ENCODE results near the gene TIMP4. TPM values are rescaled to one million over a fixed set of nuclear protein-coding genes. Genes with fewer than 3 reads are reported as not detected.
A peak's percentile ranks its signal among the peaks of the same experiment; 100 is the strongest.

Gene TIMP4
- polyA plus RNA-seq, 3 donors, result 0.04 TPM; not detected in 2

GRCh38 chr3:12191559-12191958 is 32.8 kb upstream of the TIMP4 start:
- intact Hi-C loops (cut with micrococcal nuclease), result loop anchor here in 1 of 2 donors (5.0 to 10.0 kb wide), 4 partner anchors 111 to 266 kb away; no protein-coding TSS in a partner anchor
- H3K36me3 Mint-ChIP-seq, result peaks cover 0 to 2% of the 10 kb centered on the region in 2 donors
- 100% methylated on average over 4 of the region's 5 CpGs for WGBS (ENCODE audit: insufficient coverage)

GRCh38 chr3:12190832-12191231 is 32.1 kb upstream of the TIMP4 start:
- H3K4me3 Mint-ChIP-seq, result no peak overlapping the region
- peak overlapping the region in 6 of 7 donors; percentile 38 to 100 (median 87) for H3K27ac Mint-ChIP-seq
- no peak for TF ChIP-seq CTCF (IDR thresholded peaks at IDR 0.05)
- H3K36me3 Mint-ChIP-seq, result peaks cover 0 to 2% of the 10 kb centered on the region in 2 donors
- intact Hi-C loops (cut with micrococcal nuclease), result loop anchor here in 1 of 2 donors (5.0 to 10.0 kb wide), 4 partner anchors 111 to 266 kb away; no protein-coding TSS in a partner anchor
- H3K27me3 Mint-ChIP-seq (ENCODE audit: low read depth in 3 of 3), result peaks cover 0 to 7% (median 0%) of the 10 kb centered on the region in 3 donors
- Histone ChIP-seq H3K4me1 (ENCODE audit: control insufficient read depth in 1 of 2, insufficient read depth in 2 of 2, low read length in 2 of 2) (peaks cover 93% of the 10 kb centered on the region in 2 donors), H3K27me3 (ENCODE audit: control insufficient read depth in 2 of 2, insufficient read depth in 2 of 2, low read length in 2 of 2) (no peaks in the 10 kb centered on the region), H3K27ac (ENCODE audit: low read depth in 1 of 2, low read length in 2 of 2) (peak overlapping the region in 1 of 2 donors; percentile 35), H3K9me3 (replicated peaks in 1 of 2; ENCODE audit: control insufficient read depth in 1 of 2, insufficient read depth in 1 of 2, low read length in 2 of 2) (no peaks in the 10 kb centered on the region), H3K79me2 (ENCODE audit: insufficient read depth, low read length) (no peaks in the 10 kb centered on the region), H3K36me3 (replicated peaks in 1 of 2; ENCODE audit: control insufficient read depth in 1 of 2, insufficient read depth in 2 of 2, low read length in 2 of 2) (no peaks in the 10 kb centered on the region), H4K20me1 (ENCODE audit: insufficient read depth, low read length) (no peaks in the 10 kb centered on the region), H3K4me2 (replicated peaks; ENCODE audit: extremely low read depth, low read length, poor library complexity, severe bottlenecking) (no peak overlapping the region), H3K9ac (ENCODE audit: insufficient read depth, low read length, poor library complexity, severe bottlenecking) (no peak overlapping the region), H3K4me3 (replicated peaks in 1 of 3; ENCODE audit: low read depth in 2 of 3, low read length in 3 of 3) (no peak overlapping the region), H2AFZ (ENCODE audit: insufficient read depth, low read depth, low read length, poor library complexity, severe bottlenecking) (no peak overlapping the region)
- peaks cover 90% of the 10 kb centered on the region for H3K4me1 Mint-ChIP-seq
- 90% methylated on average over 4 of the region's 6 CpGs for WGBS (ENCODE audit: insufficient coverage)
- no peak for DNase-seq
- no peaks in the 10 kb centered on the region for H3K9me3 Mint-ChIP-seq

More at GRCh38 chr3:12191559-12191958, 32.8 kb upstream of the TIMP4 start:
- Histone ChIP-seq H4K20me1 (ENCODE audit: insufficient read depth, low read length) (no peaks in the 10 kb centered on the region), H3K79me2 (ENCODE audit: insufficient read depth, low read length) (no peaks in the 10 kb centered on the region), H3K4me1 (ENCODE audit: control insufficient read depth in 1 of 2, insufficient read depth in 2 of 2, low read length in 2 of 2) (peaks cover 86% of the 10 kb centered on the region in 2 donors), H3K36me3 (replicated peaks in 1 of 2; ENCODE audit: control insufficient read depth in 1 of 2, insufficient read depth in 2 of 2, low read length in 2 of 2) (no peaks in the 10 kb centered on the region), H2AFZ (ENCODE audit: insufficient read depth, low read depth, low read length, poor library complexity, severe bottlenecking) (no peak overlapping the region), H3K27me3 (ENCODE audit: control insufficient read depth in 2 of 2, insufficient read depth in 2 of 2, low read length in 2 of 2) (no peaks in the 10 kb centered on the region), H3K27ac (ENCODE audit: low read depth in 1 of 2, low read length in 2 of 2) (no peak overlapping the region), H3K9me3 (replicated peaks in 1 of 2; ENCODE audit: control insufficient read depth in 1 of 2, insufficient read depth in 1 of 2, low read length in 2 of 2) (no peaks in the 10 kb centered on the region), H3K9ac (ENCODE audit: insufficient read depth, low read length, poor library complexity, severe bottlenecking) (no peak overlapping the region), H3K4me3 (replicated peaks in 1 of 3; ENCODE audit: low read depth in 2 of 3, low read length in 3 of 3) (no peak overlapping the region), H3K4me2 (replicated peaks; ENCODE audit: extremely low read depth, low read length, poor library complexity, severe bottlenecking) (no peak overlapping the region)
- DNase-seq, result no peak
- H3K4me3 Mint-ChIP-seq, result no peak overlapping the region
- H3K9me3 Mint-ChIP-seq, result no peaks in the 10 kb centered on the region
- peaks cover 0 to 7% (median 0%) of the 10 kb centered on the region in 3 donors for H3K27me3 Mint-ChIP-seq (ENCODE audit: low read depth in 3 of 3)
- H3K27ac Mint-ChIP-seq, result peak overlapping the region in 6 of 7 donors; percentile 64 to 100 (median 82)
- peaks cover 83% of the 10 kb centered on the region for H3K4me1 Mint-ChIP-seq
- no peak for TF ChIP-seq CTCF (IDR thresholded peaks at IDR 0.05)
